Type B pancreatic cell (in vitro differentiated cells): Measurements from ENCODE around the gene INTS7. TPM values are rescaled to one million over a fixed set of nuclear protein-coding genes. Genes with fewer than 3 reads are reported as not detected.

ENCODE experiments used
- DNase-seq: peaks from one replicate; pipeline ENCODE4 v3.0.0; 2021; ENCODE audit warnings: mixed read lengths; ENCODE audit not compliant: unreplicated experiment; ENCODE audit errors: extremely low spot score
- H3K27ac Mint-ChIP-seq: 2 replicates; pipeline ENCODE4 v1.8.0; 2021; ENCODE audit warnings: mild to moderate bottlenecking, mixed read lengths
- H3K27me3 Mint-ChIP-seq: 2 replicates; pipeline ENCODE4 v1.8.0; 2021; ENCODE audit warnings: mixed read lengths
- H3K36me3 Mint-ChIP-seq: 2 replicates; pipeline ENCODE4 v1.8.0; 2021; ENCODE audit warnings: mixed read lengths
- H3K4me1 Mint-ChIP-seq: one replicate; pipeline ENCODE4 v1.8.0; 2021; ENCODE audit warnings: mixed read lengths; ENCODE audit not compliant: unreplicated experiment
- H3K4me3 Mint-ChIP-seq: 2 replicates; pipeline ENCODE4 v1.8.0; 2021; ENCODE audit warnings: mild to moderate bottlenecking, mixed read lengths
- H3K9me3 Mint-ChIP-seq: 2 replicates; pipeline ENCODE4 v1.8.0; 2021; ENCODE audit warnings: mixed read lengths
- total RNA-seq: library from RNA; stranded (reverse); gene quantifications from 2 replicates; pipeline ENCODE4 v1.2.1, GENCODE V29; 2021; ENCODE audit warnings: low replicate concordance
- TF ChIP-seq, protein P1 (sequence below): fragments of 200-600 bp; sonication (generic); conservative IDR thresholded peaks from 2 replicates; pipeline ENCODE4 v1.5.0; 2021; ENCODE audit warnings: antibody characterized with exemption, mild to moderate bottlenecking

Gene INTS7
- total RNA-seq, 1 donor from 2014 or later: 23.9 TPM

DNA sequence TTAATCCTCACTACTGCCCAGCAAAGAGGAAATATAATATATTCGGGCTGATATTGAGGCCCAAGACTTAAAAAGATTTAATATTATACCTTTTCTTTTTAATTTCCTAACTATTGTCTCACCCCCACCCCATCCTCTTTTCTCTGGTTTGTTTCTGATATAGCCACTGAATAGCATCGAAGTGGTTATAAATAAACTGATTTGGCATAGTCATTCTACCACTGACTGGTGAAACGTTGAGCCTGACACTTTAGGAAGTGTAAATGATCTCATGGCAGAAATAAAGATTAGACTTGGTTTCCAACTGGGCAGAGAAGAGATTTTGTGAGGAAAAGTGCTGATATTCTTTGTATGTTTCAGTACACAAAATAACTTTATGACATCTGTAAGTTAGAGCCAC, 39.5 kb upstream of the INTS7 start:
- no peaks in the 10 kb centered on the region for H3K4me1 Mint-ChIP-seq
- H3K36me3 Mint-ChIP-seq: peaks cover 9% of the 10 kb centered on the region
- TF ChIP-seq, protein P1, sequence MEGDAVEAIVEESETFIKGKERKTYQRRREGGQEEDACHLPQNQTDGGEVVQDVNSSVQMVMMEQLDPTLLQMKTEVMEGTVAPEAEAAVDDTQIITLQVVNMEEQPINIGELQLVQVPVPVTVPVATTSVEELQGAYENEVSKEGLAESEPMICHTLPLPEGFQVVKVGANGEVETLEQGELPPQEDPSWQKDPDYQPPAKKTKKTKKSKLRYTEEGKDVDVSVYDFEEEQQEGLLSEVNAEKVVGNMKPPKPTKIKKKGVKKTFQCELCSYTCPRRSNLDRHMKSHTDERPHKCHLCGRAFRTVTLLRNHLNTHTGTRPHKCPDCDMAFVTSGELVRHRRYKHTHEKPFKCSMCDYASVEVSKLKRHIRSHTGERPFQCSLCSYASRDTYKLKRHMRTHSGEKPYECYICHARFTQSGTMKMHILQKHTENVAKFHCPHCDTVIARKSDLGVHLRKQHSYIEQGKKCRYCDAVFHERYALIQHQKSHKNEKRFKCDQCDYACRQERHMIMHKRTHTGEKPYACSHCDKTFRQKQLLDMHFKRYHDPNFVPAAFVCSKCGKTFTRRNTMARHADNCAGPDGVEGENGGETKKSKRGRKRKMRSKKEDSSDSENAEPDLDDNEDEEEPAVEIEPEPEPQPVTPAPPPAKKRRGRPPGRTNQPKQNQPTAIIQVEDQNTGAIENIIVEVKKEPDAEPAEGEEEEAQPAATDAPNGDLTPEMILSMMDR: no peak
- H3K27ac Mint-ChIP-seq: no peak overlapping the region
- no peak for DNase-seq
- H3K9me3 Mint-ChIP-seq: no peaks in the 10 kb centered on the region
- no peaks in the 10 kb centered on the region for H3K27me3 Mint-ChIP-seq
- no peak overlapping the region for H3K4me3 Mint-ChIP-seq

- no peaks in the 10 kb centered on the region for H3K27me3 Mint-ChIP-seq
- DNase-seq: no peak
- H3K4me3 Mint-ChIP-seq: no peak overlapping the region
- no peaks in the 10 kb centered on the region for H3K9me3 Mint-ChIP-seq
- TF ChIP-seq, protein P1: no peak
- no peak overlapping the region for H3K27ac Mint-ChIP-seq
- H3K4me1 Mint-ChIP-seq: no peaks in the 10 kb centered on the region
- peaks cover 9% of the 10 kb centered on the region for H3K36me3 Mint-ChIP-seq
These were observed 39.0 kb upstream of the INTS7 start for GRCh38 chr1:212074313-212074712.

DNA sequence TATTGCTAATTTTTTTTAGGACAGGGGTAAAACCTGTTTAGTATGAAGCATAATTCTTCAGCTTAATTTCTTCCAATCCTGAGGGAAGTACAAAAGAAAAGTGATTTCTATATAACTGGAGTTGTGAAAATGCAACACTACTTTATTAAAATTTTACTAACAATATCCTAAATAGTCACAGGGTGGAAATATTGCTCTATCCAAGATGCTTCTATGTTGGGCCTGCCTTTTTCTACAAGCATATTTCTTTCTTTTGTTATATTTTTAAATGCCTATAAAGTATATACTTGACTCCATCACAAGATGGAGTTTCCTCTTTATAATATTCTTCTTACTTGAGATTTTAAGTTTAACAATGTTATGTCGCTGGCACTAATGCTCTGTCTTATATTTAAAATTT, 38.1 kb upstream of the INTS7 start:
- no peaks in the 10 kb centered on the region for H3K4me1 Mint-ChIP-seq
- no peak for DNase-seq
- H3K4me3 Mint-ChIP-seq: no peak overlapping the region
- H3K27me3 Mint-ChIP-seq: no peaks in the 10 kb centered on the region
- peaks cover 9% of the 10 kb centered on the region for H3K36me3 Mint-ChIP-seq
- H3K27ac Mint-ChIP-seq: no peak overlapping the region
- TF ChIP-seq, protein P1: no peak
- H3K9me3 Mint-ChIP-seq: no peaks in the 10 kb centered on the region

GRCh38 chr1:212072047-212072446, 36.7 kb upstream of the INTS7 start:
- no peaks in the 10 kb centered on the region for H3K4me1 Mint-ChIP-seq
- H3K9me3 Mint-ChIP-seq: no peaks in the 10 kb centered on the region
- peaks cover 9% of the 10 kb centered on the region for H3K36me3 Mint-ChIP-seq
- no peak overlapping the region for H3K27ac Mint-ChIP-seq
- TF ChIP-seq, protein P1: no peak
- H3K4me3 Mint-ChIP-seq: no peak overlapping the region
- no peak for DNase-seq
- H3K27me3 Mint-ChIP-seq: no peaks in the 10 kb centered on the region

GRCh38 chr1:212070720-212071302, 35.5 kb upstream of the INTS7 start:
- Mint-ChIP-seq H3K27me3 (no peaks in the 10 kb centered on the region), H3K4me3 (no peak overlapping the region), H3K36me3 (peaks cover 6% of the 10 kb centered on the region), H3K27ac (no peak overlapping the region), H3K9me3 (no peaks in the 10 kb centered on the region), H3K4me1 (no peaks in the 10 kb centered on the region)
- DNase-seq: no peak
- TF ChIP-seq, protein P1: peak; percentile 76

- Mint-ChIP-seq H3K27me3 (no peaks in the 10 kb centered on the region), H3K9me3 (no peaks in the 10 kb centered on the region), H3K36me3 (peaks cover 8% of the 10 kb centered on the region), H3K4me1 (no peaks in the 10 kb centered on the region), H3K27ac (no peak overlapping the region), H3K4me3 (no peak overlapping the region)
- DNase-seq: no peak
- TF ChIP-seq, protein P1: no peak
These were observed 32.4 kb upstream of the INTS7 start for GRCh38 chr1:212067787-212068186.
